A172 (cell line): ENCODE results near the gene IL17RA. TPM values are rescaled to one million over a fixed set of nuclear protein-coding genes. Genes with fewer than 3 reads are reported as not detected.

Experiments
- DNase-seq: peaks from one replicate; pipeline ENCODE4 v3.0.0-alpha.2; 2015; ENCODE audit warnings: low spot score
- total RNA-seq: library from RNA; depleted of rRNA; stranded (reverse); fragments of >200 nt; shearing (Covaris generic); gene quantifications from 2 replicates; pipeline ENCODE4 v1.2.3, GENCODE V29; 2014

Gene IL17RA
- total RNA-seq, 1 experiment from 2014 or later: 4.7 TPM

GRCh38 chr22:17105143-17106129, 20.6 kb downstream of the IL17RA start:
- no peak for DNase-seq

GRCh38 chr22:17106161-17106784, 21.5 kb downstream of the IL17RA start:
- no peak for DNase-seq

- DNase-seq: no peak
These were observed 22.2 kb downstream of the IL17RA start for GRCh38 chr22:17106785-17107546.

GRCh38 chr22:17107547-17107810, 22.7 kb downstream of the IL17RA start:
- no peak for DNase-seq

GRCh38 chr22:17108256-17109112, 23.7 kb downstream of the IL17RA start:
- no peak for DNase-seq

GRCh38 chr22:17109113-17109865, 24.5 kb downstream of the IL17RA start:
- DNase-seq: no peak

GRCh38 chr22:17109976-17110375, 25.2 kb downstream of the IL17RA start:
- no peak for DNase-seq

GRCh38 chr22:17110791-17111550, 26.2 kb downstream of the IL17RA start:
- DNase-seq: no peak

GRCh38 chr22:17112491-17113042, 27.8 kb downstream of the IL17RA start:
- DNase-seq: no peak

- DNase-seq: no peak
These were observed 28.8 kb downstream of the IL17RA start for GRCh38 chr22:17113600-17113999.

- DNase-seq: no peak
These were observed 29.5 kb downstream of the IL17RA start for GRCh38 chr22:17114173-17114897.

GRCh38 chr22:17114898-17115235, 30.1 kb downstream of the IL17RA start:
- DNase-seq: no peak

GRCh38 chr22:17115236-17115635, 30.4 kb downstream of the IL17RA start:
- no peak for DNase-seq

GRCh38 chr22:17115945-17116565, 31.3 kb downstream of the IL17RA start:
- DNase-seq: no peak

GRCh38 chr22:17116572-17117330, 32.0 kb downstream of the IL17RA start:
- DNase-seq: no peak

- DNase-seq: no peak
These were observed 32.6 kb downstream of the IL17RA start for GRCh38 chr22:17117400-17117799.

- no peak for DNase-seq
These were observed 33.1 kb downstream of the IL17RA start for GRCh38 chr22:17117890-17118289.

- no peak for DNase-seq
These were observed 33.5 kb downstream of the IL17RA start for GRCh38 chr22:17118342-17118741.
